Stimulated activated CD4-positive, alpha-beta T cell treated with anti-CD3 and anti-CD28 coated beads, Interleukin-12 subunit alpha, Interleukin-12 subunit beta, amount 100 ng/mL, for 4 hours (primary cell): ENCODE measurements around the gene HNRNPL.
A peak's percentile ranks its signal among the peaks of the same experiment; 100 is the strongest.
"Not testable (repeated sequence)": the region's sequence is repeated elsewhere in the genome, so short reads cannot be mapped to it uniquely, and the experiment has no call there.

ENCODE experiments used
- DNase-seq: peaks from one replicate; pipeline ENCODE4 v3.0.0-alpha.2; 2020

Gene HNRNPL

DNA sequence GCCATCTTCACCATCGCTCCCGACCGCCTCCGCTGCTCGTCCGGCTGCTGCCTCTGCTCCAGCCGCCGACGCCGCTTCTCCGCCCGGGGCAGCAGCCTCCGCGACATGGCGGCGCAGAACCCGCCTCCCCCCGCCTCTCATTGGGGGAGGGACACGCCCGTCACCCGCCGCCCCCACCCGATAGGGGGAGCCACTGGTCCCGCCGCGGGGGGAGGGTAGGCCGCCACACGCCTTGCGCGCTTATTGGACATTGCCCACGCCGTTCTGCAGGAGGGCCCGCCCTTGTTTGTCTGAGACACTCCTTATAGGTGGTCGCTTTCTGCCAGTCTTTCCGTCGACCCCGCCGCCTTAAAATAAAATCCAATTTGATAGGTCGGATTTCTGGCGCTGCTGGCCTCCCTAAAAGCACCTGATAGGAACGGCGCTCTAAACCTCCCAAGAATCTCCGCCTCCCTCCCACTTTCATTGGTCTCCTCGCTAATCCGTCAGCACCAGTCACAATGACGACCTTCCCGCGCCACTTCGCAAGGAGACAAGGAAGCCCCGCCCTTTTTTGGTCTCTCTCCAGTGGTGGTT, at the start of gene HNRNPL:
Gene HNRNPL, minus strand, starts transcription at position 127 of the 576 bp plus-strand sequence. Its CDS starts 20 bp downstream, at position 107.
- peak; percentile 98 for DNase-seq

- no peak for DNase-seq
These were observed 49.1 kb upstream of the HNRNPL start for GRCh38 chr19:38898788-38899446.

DNA sequence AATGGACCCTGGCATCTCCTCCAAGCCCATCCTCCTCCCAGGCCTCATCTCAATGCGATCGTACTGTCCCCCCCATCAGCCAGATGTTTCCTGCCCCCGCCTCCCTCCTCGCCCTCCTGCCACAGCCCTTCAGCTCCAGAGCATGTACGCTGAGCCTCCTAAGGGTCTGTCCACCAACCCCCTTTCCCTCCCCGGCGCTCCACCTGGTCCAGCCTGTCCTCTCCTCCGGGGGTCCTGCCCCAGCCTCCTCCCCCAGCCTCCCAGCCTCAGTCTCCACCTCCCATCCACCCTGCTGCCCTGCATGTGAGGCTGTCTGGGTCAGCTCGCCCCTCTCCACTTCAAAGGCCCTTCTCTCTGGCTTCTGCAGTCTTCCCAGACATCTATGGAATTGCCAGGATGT, 45.2 kb upstream of the HNRNPL start:
- DNase-seq: no peak

- DNase-seq: no peak
These were observed 43.6 kb upstream of the HNRNPL start for GRCh38 chr19:38893341-38893771.

- no peak for DNase-seq
These were observed 43.1 kb upstream of the HNRNPL start for GRCh38 chr19:38892841-38893240.

GRCh38 chr19:38891771-38892170, 42.0 kb upstream of the HNRNPL start:
- no peak for DNase-seq

DNA sequence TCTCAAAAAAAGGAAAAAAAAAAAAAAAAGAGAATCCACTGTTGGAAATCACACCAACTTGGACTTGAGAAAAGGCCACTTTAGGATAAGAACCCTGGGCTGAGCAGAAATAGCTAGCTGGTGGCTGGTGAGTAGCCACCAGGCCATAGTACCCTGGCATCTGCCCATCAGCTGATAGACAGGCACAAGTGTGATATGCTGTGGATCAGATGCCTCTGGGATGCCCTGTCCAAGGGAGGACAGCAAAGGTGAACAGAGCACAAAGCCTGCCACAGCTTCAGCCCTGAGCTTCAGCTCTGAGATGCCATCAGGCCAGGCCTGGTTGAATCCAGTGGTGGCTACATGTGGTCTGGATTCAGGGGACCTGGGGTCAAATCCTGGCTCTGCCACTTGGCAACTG, 40.9 kb upstream of the HNRNPL start:
- no peak for DNase-seq

DNA sequence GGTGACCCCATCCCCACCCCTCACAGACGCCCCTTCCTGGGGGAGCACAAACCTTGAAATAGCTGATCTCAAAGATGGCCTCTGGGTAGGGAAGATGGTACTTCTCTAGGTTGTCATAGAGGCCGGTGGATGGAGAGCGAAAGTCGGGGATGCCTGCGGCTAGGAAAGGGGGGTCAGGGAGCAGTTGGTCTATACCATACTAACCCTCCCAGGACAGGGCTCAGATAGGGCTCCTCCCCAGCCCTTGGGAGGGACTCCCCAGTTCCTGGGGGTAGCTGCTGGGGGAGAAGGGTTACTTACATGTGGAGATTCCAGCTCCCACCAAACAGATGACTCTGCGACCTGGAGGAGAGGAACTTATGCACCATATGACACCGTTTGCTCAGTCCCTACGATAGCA, 40.0 kb upstream of the HNRNPL start:
- DNase-seq: no peak

- no peak for DNase-seq
These were observed 39.1 kb upstream of the HNRNPL start for GRCh38 chr19:38888876-38889275.

DNA sequence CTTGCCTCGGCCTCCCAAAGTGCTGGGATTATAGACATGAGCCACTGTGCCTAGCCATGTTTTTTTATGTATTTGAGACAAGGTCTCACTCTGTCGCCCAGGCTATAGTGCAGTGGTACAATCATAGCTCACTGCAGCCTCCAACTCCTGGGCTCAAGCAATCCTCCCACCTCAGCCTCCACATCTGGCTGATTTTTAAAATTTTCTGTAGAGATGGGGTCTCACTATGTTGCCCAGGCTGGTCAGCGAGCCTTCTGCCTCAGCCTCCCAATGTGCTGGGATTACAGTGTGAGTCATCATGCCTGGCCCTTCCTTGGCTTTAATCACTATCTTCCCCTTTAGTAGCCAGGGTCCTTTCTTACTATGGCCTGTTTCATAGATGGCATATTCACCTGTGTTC, 34.9 kb upstream of the HNRNPL start:
- not testable (repeated sequence) for DNase-seq

GRCh38 chr19:38883286-38883685, 33.5 kb upstream of the HNRNPL start:
- DNase-seq: no peak

- no peak for DNase-seq
These were observed 31.3 kb upstream of the HNRNPL start for GRCh38 chr19:38880882-38881609.

DNA sequence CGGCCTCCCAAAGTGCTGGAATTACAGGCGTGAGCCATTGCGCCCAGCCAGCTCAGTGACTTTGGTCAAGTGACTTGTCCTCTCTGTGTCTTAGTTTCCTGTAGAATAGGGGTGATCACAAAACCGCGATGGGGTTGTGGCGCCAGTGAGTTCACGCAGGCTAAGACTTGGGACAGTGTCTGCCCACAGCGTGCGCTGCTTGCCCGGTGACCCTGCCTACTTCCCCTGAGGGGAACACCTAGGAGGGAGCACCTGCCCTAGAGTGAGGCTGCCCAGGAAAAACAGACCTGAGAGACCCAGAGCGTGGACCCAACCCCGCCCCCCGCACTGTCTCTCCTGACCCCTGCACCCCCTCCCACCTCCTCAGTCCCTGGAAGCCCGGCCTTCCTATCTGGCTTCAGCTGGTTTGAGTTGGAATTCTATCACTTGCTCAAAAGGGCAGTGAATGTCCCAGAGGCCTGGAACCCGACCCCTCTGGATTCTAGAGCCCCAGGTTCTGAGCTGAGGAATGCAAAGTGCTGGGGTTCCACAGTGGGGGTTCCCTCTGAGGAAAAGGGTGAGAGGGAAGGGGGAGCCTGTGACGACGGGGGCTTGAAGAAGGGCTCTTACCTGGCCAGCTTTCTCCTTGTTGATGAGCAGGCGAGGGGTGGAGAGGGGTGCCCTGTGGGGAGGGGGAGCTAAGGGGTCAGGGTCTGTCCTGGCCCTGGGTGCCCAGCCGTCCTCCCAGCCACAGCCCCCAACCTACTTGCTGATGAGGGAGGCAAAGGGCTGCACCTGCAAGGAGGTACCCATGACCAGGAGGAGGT, 30.5 kb upstream of the HNRNPL start:
- DNase-seq: no peak

GRCh38 chr19:38879400-38879751, 29.6 kb upstream of the HNRNPL start:
- no peak for DNase-seq

GRCh38 chr19:38878575-38879399, 29.0 kb upstream of the HNRNPL start:
- DNase-seq: no peak

DNA sequence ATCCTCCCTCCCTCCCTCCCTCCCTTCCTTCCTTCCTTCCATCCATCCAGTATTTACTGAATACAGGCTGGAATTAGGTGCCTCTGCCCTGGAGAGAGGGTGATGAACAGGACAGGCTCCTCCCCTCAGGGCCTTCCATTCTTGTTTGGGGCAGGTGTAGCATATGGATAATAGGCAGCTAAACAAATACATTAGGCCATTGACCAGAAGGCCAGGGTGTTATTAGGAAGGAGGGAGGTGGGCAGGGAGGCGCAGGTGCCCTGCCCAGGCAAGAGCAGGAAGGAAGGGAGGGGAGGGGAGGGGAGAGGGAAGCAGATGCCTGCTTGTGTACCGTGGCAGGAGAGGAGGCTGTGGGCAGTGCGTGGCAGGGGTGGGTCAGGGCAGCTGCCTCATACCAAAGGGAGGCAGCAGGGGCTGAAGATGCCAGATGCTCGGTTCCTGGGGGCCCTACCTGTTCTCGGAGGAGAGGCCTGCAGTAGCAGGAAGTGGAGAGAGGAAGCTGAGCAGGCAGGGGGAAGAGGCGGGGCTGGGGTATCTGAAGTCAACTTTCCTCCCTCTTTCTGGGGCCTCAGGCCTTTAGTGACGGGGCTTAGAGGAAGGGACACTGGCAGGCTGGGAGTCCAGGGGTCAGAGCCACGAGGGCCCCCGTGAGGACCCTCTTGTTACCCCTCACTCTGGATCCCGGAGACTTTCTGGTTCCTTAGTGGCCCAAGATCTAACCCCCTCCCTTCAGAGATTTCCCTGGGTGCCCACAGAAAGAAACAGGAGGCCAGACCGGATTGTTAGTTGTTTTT, 28.2 kb upstream of the HNRNPL start, which contains the start of gene RINL:
Gene RINL, minus strand, starts transcription at position 495 of the 794 bp plus-strand sequence. CDS start 1,533 bp downstream, outside the sequence.
- DNase-seq: peak; percentile 66

DNA sequence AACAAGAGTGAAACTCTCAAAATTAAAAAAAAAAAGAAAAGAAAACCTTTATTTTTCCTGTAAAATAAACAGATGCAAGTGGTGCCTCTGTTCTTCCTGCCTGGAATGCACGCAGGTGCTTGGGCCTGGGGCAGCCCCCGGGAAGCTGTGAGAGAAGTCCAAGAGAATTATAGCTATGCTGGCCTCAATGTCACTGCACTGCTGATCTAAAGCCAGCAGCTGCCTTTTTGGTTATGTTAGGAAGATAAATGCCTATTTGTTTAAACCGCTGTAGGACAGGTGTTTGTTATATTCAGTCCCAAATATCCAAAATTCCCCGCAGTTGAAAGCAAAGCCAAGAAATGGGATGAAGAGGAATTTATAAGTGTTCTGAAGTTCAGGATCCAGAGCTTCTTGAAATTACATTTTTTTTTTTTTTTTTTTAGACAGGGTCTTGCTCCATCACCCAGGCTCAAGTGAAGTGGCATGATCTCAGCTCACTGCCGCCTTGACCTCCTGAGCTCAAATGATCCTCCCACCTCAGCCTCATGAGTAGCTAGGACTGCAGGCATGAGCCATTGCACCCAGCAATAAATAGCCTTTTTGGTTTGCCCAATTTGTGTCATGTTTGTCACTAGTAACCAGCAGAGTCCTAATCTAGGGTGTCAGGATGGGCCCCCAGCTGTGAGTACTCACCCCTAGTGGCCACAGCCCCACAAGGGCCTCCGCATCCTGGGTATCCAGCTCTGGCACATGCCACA, 26.0 kb upstream of the HNRNPL start:
- no peak for DNase-seq

DNA sequence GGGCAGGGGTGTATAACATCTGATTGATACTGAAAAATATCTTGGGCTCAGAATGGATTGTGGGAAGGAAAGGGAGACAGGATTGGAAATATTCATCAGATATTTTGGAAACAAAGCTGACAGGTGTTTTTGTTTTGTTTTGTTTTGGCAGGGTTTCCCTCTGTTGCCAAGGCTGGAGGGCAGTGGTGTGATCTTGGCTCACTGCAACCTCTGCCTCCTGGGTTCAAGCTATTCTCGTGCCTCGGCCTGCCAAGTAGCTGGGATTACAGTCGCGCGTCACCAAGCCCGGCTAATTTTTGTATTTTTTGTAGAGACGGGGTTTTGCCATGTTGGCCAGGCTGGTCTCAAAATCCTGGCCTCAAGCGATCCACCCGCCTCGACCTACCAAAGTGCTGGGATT, 23.6 kb upstream of the HNRNPL start:
- DNase-seq: not testable (repeated sequence)

DNA sequence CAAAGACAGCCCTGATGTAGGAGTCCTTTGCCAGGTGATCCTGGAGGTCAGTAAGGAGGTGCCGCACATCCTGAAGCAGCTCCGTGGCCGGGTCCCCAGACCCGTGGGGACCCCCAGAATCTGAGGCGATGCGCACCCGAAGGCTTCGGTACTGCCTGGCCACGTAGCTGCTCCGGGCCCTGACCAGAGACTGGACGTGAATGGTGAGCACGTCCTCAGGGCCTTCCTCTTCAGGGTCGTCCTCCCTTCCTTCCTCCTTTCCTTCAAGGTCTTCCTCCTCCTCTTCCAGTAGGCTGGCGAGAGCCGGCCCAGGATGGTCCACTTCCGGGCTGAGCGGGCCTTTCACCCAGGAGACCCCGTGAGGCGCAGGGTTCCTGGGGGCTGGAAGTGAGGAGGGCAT, 20.8 kb upstream of the HNRNPL start:
- no peak for DNase-seq

GRCh38 chr19:38869836-38870607, 20.2 kb upstream of the HNRNPL start:
- peak; percentile 93 for DNase-seq
